SH-SY5Y (cell line): ENCODE measurements around the gene MRPL51.

Experiments
- GATA2 ChIP-seq: IDR thresholded peaks from 2 replicates; pipeline ENCODE4 v1.6.1; 2011; ENCODE audit warnings: mild to moderate bottlenecking, low read depth, low read length
- GATA3 ChIP-seq: IDR thresholded peaks from 2 replicates; pipeline ENCODE4 v1.6.1; 2011; ENCODE audit warnings: low read depth, mild to moderate bottlenecking, low read length, moderate library complexity

MRPL51 gene

GRCh38 chr12:6534695-6534944 is 41.6 kb upstream of the MRPL51 start:
- TF ChIP-seq GATA3 (no peak), GATA2 (no peak)

GRCh38 chr12:6533923-6534694 is 41.0 kb upstream of the MRPL51 start, which contains the start of gene GAPDH:
Gene GAPDH, plus strand, starts transcription at chr12:6534517. Its CDS starts 316 bp downstream, at chr12:6534833.
- TF ChIP-seq GATA3: no peak
- TF ChIP-seq GATA2: no peak

- no peak for TF ChIP-seq GATA2
- no peak for TF ChIP-seq GATA3
Observed at GRCh38 chr12:6533653-6533922, 40.5 kb upstream of the MRPL51 start.

GRCh38 chr12:6532927-6533652 is 40.0 kb upstream of the MRPL51 start:
- no peak for TF ChIP-seq GATA2

GRCh38 chr12:6532051-6532926 is 39.2 kb upstream of the MRPL51 start:
- no peak for TF ChIP-seq GATA2
- no peak for TF ChIP-seq GATA3

- no peak for TF ChIP-seq GATA3
- TF ChIP-seq GATA2: no peak
Observed at GRCh38 chr12:6530576-6531260, 37.7 kb upstream of the MRPL51 start.

GRCh38 chr12:6529291-6529737 is 36.3 kb upstream of the MRPL51 start:
- TF ChIP-seq GATA2 (no peak), GATA3 (no peak)

- TF ChIP-seq GATA2: no peak
- TF ChIP-seq GATA3: no peak
Observed at GRCh38 chr12:6528539-6529235, 35.6 kb upstream of the MRPL51 start.

GRCh38 chr12:6527711-6528110 is 34.6 kb upstream of the MRPL51 start:
- TF ChIP-seq GATA2 (no peak), GATA3 (no peak)

GRCh38 chr12:6526766-6527525 is 33.9 kb upstream of the MRPL51 start:
- TF ChIP-seq GATA3 (no peak), GATA2 (no peak)

- TF ChIP-seq GATA3: no peak
- TF ChIP-seq GATA2: no peak
Observed at GRCh38 chr12:6526201-6526600, 33.1 kb upstream of the MRPL51 start.

GRCh38 chr12:6524648-6525047 is 31.6 kb upstream of the MRPL51 start:
- TF ChIP-seq GATA3 (no peak), GATA2 (no peak)

- no peak for TF ChIP-seq GATA3
- TF ChIP-seq GATA2: no peak
Observed at GRCh38 chr12:6523708-6524107, 30.6 kb upstream of the MRPL51 start.

GRCh38 chr12:6522193-6522592 is 29.1 kb upstream of the MRPL51 start:
- TF ChIP-seq GATA3: no peak
